Activated T-cell treated with anti-CD3 and anti-CD28 coated beads for 48 hours (primary cell): ENCODE measurements around the gene SIM1.

Source experiments
- DNase-seq: peaks from one replicate; pipeline ENCODE4 v3.0.0-alpha.2; 2020; ENCODE audit warnings: low read depth

SIM1 gene, protein sequence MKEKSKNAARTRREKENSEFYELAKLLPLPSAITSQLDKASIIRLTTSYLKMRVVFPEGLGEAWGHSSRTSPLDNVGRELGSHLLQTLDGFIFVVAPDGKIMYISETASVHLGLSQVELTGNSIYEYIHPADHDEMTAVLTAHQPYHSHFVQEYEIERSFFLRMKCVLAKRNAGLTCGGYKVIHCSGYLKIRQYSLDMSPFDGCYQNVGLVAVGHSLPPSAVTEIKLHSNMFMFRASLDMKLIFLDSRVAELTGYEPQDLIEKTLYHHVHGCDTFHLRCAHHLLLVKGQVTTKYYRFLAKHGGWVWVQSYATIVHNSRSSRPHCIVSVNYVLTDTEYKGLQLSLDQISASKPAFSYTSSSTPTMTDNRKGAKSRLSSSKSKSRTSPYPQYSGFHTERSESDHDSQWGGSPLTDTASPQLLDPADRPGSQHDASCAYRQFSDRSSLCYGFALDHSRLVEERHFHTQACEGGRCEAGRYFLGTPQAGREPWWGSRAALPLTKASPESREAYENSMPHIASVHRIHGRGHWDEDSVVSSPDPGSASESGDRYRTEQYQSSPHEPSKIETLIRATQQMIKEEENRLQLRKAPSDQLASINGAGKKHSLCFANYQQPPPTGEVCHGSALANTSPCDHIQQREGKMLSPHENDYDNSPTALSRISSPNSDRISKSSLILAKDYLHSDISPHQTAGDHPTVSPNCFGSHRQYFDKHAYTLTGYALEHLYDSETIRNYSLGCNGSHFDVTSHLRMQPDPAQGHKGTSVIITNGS

GRCh38 chr6:100464903-100465700 lies at the start of gene SIM1:
Gene SIM1 (minus strand): TSS chr6:100464921. CDS start chr6:100463468, 1,453 bp downstream.
- no peak for DNase-seq

GRCh38 chr6:100512203-100512862 lies 47.6 kb upstream of the SIM1 start:
- no peak for DNase-seq

DNA sequence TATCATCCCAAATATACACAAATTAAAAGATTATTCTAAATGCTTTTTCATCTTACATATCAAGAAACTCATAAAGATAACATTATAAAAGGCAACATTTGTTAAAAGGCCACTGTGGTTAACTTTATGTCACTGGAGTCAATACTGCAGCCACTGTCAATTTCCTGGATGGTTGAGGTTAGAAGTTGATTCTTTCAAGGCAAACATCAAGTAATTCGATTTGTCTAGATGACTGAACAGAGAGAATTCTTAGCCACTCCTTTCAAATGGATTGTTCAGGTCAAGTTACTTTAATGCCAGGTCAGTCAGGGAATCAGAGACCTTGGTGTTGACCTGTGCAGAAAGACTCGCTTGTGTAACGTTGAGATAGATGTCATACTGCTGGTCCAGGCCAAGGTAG lies 44.4 kb upstream of the SIM1 start:
- no peak for DNase-seq

DNA sequence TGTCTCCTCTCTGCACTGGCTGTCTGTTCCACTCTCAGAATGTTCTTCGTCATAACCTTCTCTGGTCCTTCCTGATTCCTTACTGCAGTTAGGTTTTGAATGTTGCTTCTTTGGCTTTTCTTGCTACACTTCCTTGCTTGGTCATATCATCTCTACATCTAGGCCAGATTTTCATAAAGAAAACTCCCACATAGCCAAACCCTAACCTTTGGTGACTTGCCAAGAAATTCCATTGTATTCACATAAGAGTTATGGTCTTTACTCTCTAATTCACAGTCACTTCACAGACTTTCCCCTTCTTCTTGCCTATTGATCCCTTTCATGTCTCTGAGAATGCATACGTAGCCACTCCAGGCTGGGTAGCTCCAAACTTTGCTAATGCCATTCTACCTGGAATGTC lies 41.9 kb upstream of the SIM1 start:
- DNase-seq = no peak

DNA sequence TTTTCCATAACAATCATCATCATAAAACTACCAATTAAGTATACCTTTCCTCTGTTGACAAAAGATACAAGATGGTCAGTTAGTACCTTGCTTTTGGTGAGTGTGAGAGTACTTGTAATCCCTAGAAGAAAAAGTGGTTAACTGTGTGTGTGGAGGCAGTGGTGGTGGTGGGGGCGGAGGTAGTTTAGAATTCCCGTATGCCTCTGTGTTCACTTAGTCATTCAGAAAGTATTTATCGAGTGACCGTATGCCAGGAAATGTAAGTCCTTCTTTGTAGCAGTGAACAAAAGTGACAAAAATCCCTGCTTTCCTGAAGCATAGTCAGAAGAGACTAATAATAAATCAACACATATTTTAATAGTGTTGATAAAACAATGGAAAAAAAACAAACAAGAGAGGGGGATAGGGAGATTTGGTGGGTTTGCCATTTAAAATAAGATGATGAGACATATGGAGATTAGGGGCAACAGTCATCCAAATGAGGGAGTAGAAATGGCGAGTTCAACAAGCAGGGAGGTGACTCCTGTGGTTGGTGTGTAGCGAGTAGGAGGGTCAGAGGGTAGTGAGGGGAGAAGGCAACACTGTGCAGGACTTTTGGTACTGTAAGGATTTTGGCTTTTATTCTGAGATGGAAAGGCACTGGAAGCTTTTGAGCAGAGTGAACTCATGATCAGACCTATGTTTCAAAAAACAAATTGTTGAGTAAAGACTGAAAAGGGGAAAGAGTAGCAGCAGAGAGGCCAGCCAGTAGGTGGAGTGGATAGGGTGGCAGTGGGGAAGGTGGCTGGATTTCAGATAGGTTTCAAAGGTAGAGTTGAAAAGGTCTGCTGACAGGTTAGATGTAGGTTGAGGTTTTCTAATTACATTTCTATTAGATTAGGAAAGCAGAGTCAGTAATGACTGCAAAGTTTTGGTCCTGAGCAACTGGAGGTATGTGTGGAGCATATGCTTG lies 40.3 kb upstream of the SIM1 start:
- DNase-seq = no peak

- no peak for DNase-seq
Observed at GRCh38 chr6:100503043-100503705, 38.5 kb upstream of the SIM1 start.

GRCh38 chr6:100493206-100493888 lies 28.6 kb upstream of the SIM1 start:
- no peak for DNase-seq

DNA sequence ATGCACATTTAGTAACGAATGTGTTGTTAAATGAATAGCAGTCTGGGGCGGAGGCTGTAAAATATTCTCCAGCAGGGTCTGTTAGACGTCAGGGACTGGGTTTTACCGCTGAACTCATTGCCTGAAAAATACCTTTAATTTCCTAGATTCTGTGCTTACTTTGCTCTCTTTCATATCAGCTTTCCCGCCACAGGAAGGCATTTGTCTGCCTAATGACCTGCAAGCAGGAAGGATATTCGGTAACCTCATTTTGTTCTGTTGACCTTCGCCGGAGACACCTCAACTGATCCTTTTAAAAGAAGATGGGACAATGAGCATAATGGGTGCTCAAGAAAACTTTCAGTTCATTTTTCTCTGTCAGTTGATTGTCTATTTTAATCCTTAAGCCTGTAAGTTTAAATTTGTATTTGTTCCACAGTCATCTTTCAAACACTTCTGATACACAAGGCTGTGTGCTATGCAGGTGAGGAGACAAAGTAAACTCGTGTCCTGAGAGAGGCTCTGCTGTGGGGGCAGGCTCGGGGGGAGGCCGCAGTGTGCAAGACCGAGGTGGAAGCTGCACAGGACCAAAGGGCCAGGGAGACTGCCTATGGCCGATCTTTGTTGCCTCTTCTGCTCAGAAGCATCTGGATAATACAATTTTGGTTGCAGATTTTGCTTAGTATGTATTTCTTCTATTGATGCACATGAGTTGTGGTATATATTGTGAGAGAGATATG lies 27.4 kb upstream of the SIM1 start:
- no peak for DNase-seq

DNA sequence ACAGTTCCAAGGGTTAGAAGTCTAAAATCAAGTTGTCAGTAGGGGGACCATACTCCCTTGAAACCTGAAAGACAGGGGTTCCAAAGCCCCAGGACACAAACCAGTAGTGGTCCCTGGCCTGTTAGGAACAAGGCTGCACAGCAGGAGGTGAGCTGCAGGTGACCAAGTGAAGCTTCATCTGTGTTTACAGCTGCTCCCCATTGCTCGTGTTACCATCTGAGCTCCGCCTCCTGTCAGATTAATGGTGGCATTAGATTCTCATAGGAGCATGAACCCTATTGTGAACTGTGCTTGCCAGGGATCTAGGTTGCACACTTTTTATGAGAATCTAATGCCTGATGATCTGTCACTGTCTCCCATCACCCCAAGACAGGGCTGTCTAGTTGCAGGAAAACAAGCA lies 25.3 kb upstream of the SIM1 start:
- DNase-seq = no peak

DNA sequence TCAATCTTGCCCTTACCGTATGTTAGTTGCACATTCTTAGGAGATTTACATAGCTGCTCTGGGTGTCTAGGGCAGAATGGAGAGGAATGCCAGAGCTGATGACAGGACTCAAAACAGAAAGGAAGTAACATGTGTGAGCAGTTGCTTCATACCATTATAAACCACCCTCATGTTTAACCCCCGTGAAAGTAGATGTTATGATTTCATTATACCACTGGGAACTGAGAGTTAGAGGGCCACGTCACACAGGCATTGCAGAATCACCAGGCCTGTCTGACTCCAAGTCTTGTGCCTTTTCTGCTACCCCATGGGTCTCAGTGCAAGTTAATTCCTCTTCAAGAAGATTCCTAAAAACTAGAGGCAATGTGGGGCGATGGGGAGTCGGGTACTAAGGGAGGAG lies 23.5 kb upstream of the SIM1 start:
- DNase-seq = no peak

GRCh38 chr6:100487638-100488037 lies 22.9 kb upstream of the SIM1 start:
- DNase-seq = no peak

DNA sequence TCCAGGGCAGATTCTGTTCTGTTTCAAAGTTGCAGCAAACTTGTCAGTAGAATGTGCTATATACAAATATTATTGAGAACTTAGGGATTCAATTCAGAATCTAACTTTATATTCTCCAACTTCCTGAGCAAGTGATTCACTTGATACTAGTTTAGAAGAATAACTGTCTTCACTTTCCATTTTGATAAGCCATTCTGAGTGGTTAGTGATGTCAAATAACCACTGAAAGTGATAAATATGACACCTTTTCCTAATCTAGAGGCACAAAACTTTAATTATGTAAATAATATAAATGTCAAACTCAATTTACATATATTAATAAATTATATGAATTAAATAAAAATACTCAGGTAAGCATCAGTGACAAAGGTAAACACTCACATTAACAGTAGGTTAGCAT lies 20.5 kb upstream of the SIM1 start:
- DNase-seq = no peak

- no peak for DNase-seq
Observed at GRCh38 chr6:100484474-100484873, 19.8 kb upstream of the SIM1 start.

DNA sequence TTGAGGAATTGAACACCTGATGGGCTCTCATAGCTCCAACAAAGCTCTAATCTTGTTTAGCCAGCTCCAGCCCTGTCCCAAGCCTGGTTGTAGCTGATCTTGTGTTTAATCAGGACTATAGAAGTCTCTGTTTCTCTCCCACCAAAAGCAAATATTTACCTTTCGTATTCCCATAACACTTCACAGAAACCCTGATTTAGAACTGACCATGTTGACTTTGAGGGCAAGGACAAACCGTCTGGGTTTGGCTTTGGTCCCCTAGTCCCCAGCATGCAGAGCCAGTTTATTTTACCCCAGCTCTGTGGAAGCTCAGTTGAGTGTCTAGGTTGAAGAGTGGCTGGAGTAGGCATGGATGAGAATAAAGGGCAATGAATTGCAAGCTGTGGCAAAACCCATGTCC lies 18.0 kb upstream of the SIM1 start:
- no peak for DNase-seq

DNA sequence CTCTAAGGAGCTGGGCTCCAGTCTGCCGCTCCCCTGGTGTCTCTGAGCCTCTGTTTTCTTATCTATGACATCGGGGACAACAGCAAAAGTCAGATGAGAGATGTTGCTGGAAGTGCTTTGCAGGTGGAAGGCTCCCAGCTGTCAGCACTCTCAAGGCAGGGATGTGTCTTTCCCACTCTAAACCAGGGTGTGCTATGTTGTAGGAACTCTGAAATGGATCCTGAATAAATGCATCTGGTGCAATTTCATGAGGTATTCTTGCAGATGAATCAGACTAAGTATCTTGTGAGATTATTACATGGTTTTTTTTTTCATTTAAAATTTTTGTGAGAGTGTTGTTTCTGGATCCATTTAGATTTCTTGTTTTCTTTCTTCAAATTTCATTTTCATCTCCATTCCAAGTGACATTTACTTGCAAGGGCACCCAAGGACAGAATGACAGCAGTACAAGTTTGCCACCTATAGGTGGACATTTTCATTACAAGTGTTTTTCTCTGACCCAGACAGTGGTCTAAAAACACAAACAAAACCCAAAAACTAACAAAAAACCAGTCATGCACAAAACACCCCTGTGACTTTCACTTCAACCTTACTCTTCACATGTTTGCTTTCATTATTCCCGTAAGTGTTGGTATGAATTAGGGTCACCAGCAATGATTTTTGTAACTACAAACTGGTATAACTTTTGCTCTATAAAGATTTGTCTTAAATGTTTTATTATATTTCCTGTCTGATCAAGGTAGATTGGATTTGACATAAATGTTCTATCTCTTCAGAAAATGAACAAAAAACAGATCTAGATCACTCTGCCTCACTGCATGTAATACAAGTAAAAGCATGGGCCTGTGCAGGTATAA lies 14.7 kb upstream of the SIM1 start:
- DNase-seq = no peak

DNA sequence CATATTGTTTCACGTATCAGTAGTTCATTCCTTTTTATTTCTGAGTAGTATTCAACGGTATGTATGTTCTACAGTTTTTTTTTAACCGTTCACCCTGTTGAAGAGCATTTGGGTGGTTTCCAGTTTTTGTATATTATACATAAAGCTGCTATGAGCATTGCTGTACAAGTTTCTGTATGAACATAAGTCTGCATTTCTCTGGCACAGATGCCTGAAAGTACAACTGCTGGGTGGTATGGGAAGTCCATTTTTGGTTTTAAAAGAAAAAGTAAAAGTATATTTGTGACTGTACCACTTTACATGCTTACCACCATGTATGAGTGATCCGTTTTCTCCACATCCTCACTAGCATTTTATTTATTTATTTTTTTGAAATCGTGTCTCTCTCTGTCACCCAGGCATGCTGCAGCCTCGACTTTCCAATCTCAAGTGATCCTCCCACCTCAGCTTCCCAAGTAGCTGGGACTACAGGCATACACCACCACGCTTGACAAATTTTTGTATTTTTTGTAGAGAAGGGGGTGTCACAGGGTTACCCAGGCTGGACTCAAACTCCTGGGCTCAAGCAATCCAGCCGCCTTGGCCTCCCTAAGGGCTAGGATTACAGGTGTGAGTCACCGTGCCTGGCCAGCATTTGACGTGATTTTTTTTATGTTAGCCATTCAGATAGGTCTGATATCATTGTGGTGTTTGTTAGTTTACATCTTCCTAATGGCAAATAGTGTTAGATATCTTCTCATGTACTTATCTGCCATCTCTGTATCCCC lies 11.0 kb upstream of the SIM1 start:
- DNase-seq = no peak

- no peak for DNase-seq
Observed at GRCh38 chr6:100473182-100473581, 8.5 kb upstream of the SIM1 start.
